K562 (cell line): ENCODE measurements around the gene UBXN2A. TPM values are rescaled to one million over a fixed set of nuclear protein-coding genes. Genes with fewer than 3 reads are reported as not detected.

Experiments used
- ARNT ChIP-seq, 2 experiments: fragments of 450-650 bp; IDR thresholded peaks; 2 replicates each; pipeline ENCODE4 v1.6.1; 2016; ENCODE audit warnings: mild to moderate bottlenecking in 1 of 2
- FIP1L1 ChIP-seq: fragments of 200-400 bp; formaldehyde crosslinking; IDR thresholded peaks from 2 replicates; pipeline ENCODE4 v1.6.1; 2018; ENCODE audit warnings: mild to moderate bottlenecking, low read depth, low read length; ENCODE audit not compliant: poor library complexity, severe bottlenecking
- GATA2 ChIP-seq: sonication (generic); formaldehyde crosslinking; IDR thresholded peaks from 2 replicates; pipeline ENCODE4 v1.4.0; 2020; ENCODE audit warnings: mild to moderate bottlenecking, missing genetic modification reagents
- GTF2E2 ChIP-seq: fragments of 200-800 bp; sonication (Bioruptor generic); IDR thresholded peaks from 2 replicates; pipeline ENCODE4 v1.6.1; 2016; ENCODE audit warnings: missing genetic modification characterization, missing compliant biosample characterization
- HMG20B ChIP-seq: fragments of 250-450 bp; sonication (Bioruptor Pico); IDR thresholded peaks from 2 replicates; pipeline ENCODE4 v1.5.0; 2021; ENCODE audit warnings: mild to moderate bottlenecking
- IRF2 ChIP-seq: sonication (generic); formaldehyde crosslinking; IDR thresholded peaks from 2 replicates; pipeline ENCODE4 v1.8.1; 2022; ENCODE audit warnings: mild to moderate bottlenecking, missing genetic modification reagents
- JUN ChIP-seq, 2 experiments: sonication (generic) in 1 of 2; formaldehyde crosslinking in 1 of 2; IDR thresholded peaks; 2 replicates each; pipeline versions ENCODE4 v1.6.1 to v1.8.0; 2012 to 2022; ENCODE audit warnings: borderline replicate concordance in 2 of 2, mild to moderate bottlenecking in 2 of 2, improper control_type of control experiment in 1 of 2, low read depth in 1 of 2, low read length in 1 of 2, missing genetic modification reagents in 1 of 2
- KHSRP ChIP-seq: fragments of 450-650 bp; IDR thresholded peaks from 2 replicates; pipeline ENCODE4 v1.6.1; 2017
- MCM3 ChIP-seq: fragments of 450-650 bp; IDR thresholded peaks from 2 replicates; pipeline ENCODE4 v1.6.1; 2016
- MCM7 ChIP-seq, 2 experiments: fragments of 450-650 bp; IDR thresholded peaks; 2 replicates each; pipeline ENCODE4 v1.6.1; 2016 to 2018
- MYC ChIP-seq, 2 experiments: fragments of 250-450 bp in 1 of 2; sonication (Bioruptor Pico) in 1 of 2; IDR thresholded peaks; 2 replicates each; pipeline versions ENCODE4 v1.5.1 to v1.6.1; 2012 to 2021; ENCODE audit warnings: low read depth in 2 of 2, borderline replicate concordance in 1 of 2, improper control_type of control experiment in 1 of 2, low read length in 1 of 2, mild to moderate bottlenecking in 1 of 2, moderate library complexity in 1 of 2
- OTX1 ChIP-seq: fragments of 450-650 bp; formaldehyde crosslinking; IDR thresholded peaks from 2 replicates; pipeline ENCODE4 v1.4.0; 2022; ENCODE audit warnings: mild to moderate bottlenecking
- SMAD3 ChIP-seq: fragments of 450-650 bp; formaldehyde crosslinking; conservative IDR thresholded peaks from 2 replicates; pipeline ENCODE4 v1.4.0; 2020; ENCODE audit warnings: mild to moderate bottlenecking
- SOX6 ChIP-seq: fragments of 450-650 bp; IDR thresholded peaks from 2 replicates; pipeline ENCODE4 v1.6.1; 2014; ENCODE audit warnings: mild to moderate bottlenecking
- SPI1 ChIP-seq: IDR thresholded peaks from 2 replicates; pipeline ENCODE4 v1.6.1; 2011; ENCODE audit warnings: low read depth, low read length, control low read depth, borderline replicate concordance
- TEAD2 ChIP-seq: fragments of 450-650 bp; IDR thresholded peaks from 2 replicates; pipeline ENCODE4 v1.6.1; 2016; ENCODE audit warnings: missing genetic modification characterization, control low read depth, missing compliant biosample characterization
- ZNF507 ChIP-seq: conservative IDR thresholded peaks from 2 replicates; pipeline ENCODE4 v1.6.1; 2017; ENCODE audit warnings: missing genetic modification characterization, missing compliant biosample characterization
- ZNF551 ChIP-seq: fragments of 250-450 bp; sonication (Bioruptor Pico); IDR thresholded peaks from 2 replicates; pipeline ENCODE4 v1.5.0; 2021; ENCODE audit warnings: mild to moderate bottlenecking, moderate library complexity
- ZNF668 ChIP-seq: fragments of 250-450 bp; sonication (Bioruptor Pico); IDR thresholded peaks from 2 replicates; pipeline ENCODE4 v1.8.0; 2022; ENCODE audit warnings: mild to moderate bottlenecking, inconsistent platforms
- polyA plus RNA-seq, 8 experiments: library from polyadenylated mRNA; depleted of rRNA in 4 of 8; stranded (reverse) in 5 of 8; unstranded in 3 of 8; fragments of >200 nt; fragmentation: Nextera tagmentation in 2 of 8; fragmentation: Illumina TruSeq in 1 of 8; extraction: Ambion mirVana in 2 of 8; extraction: Trizol in 1 of 8; gene quantifications; 2 replicates each; pipeline versions ENCODE4 v1.2.1 to v1.2.3, GENCODE V29; 2011 to 2014; ENCODE audit warnings: inconsistent platforms in 1 of 8, missing spikeins in 1 of 8
- total RNA-seq, 7 experiments: library from RNA; depleted of rRNA in 6 of 7; stranded (reverse); fragments of >200 nt in 6 of 7; fragmentation: Illumina TruSeq in 2 of 7; extraction: Trizol in 2 of 7; gene quantifications; 2 replicates each; pipeline versions ENCODE4 v1.2.1 to v1.2.3, GENCODE V29; 2011 to 2021; ENCODE audit warnings: low replicate concordance in 1 of 7
- TF ChIP-seq, protein P1 (sequence below): fragments of 450-650 bp; formaldehyde crosslinking; IDR thresholded peaks from 2 replicates; pipeline ENCODE4 v1.4.0; 2020; ENCODE audit warnings: mild to moderate bottlenecking, mixed read lengths
- TF ChIP-seq, protein P2 (sequence below), 2 experiments: fragments of 250-450 bp in 1 of 2; fragments of 450-650 bp in 1 of 2; sonication (Bioruptor Pico) in 1 of 2; IDR thresholded peaks; 2 replicates each; pipeline versions ENCODE4 v1.6.1 to v1.8.0; 2016 to 2021; ENCODE audit warnings: mild to moderate bottlenecking in 2 of 2, moderate library complexity in 2 of 2, missing compliant biosample characterization in 1 of 2, missing genetic modification characterization in 1 of 2
- TF ChIP-seq, protein P3 (sequence below), 2 experiments: IDR thresholded peaks; 2 replicates each; pipeline ENCODE4 v1.6.1; 2012; ENCODE audit warnings: improper control_type of control experiment in 2 of 2, low read depth in 2 of 2, low read length in 2 of 2, borderline replicate concordance in 1 of 2
- TF ChIP-seq, protein P4 (sequence below): sonication (generic); formaldehyde crosslinking; IDR thresholded peaks from 2 replicates; pipeline ENCODE4 v1.8.0; 2022; ENCODE audit warnings: missing genetic modification reagents, mild to moderate bottlenecking, moderate library complexity, borderline replicate concordance

The UBXN2A gene
- total and polyA plus RNA-seq, 9 of the 15 experiments (the other 6 are each of a cell fraction or from before 2014, with no cell fraction given): 3.4 to 25.6 (median 16.0) TPM

DNA sequence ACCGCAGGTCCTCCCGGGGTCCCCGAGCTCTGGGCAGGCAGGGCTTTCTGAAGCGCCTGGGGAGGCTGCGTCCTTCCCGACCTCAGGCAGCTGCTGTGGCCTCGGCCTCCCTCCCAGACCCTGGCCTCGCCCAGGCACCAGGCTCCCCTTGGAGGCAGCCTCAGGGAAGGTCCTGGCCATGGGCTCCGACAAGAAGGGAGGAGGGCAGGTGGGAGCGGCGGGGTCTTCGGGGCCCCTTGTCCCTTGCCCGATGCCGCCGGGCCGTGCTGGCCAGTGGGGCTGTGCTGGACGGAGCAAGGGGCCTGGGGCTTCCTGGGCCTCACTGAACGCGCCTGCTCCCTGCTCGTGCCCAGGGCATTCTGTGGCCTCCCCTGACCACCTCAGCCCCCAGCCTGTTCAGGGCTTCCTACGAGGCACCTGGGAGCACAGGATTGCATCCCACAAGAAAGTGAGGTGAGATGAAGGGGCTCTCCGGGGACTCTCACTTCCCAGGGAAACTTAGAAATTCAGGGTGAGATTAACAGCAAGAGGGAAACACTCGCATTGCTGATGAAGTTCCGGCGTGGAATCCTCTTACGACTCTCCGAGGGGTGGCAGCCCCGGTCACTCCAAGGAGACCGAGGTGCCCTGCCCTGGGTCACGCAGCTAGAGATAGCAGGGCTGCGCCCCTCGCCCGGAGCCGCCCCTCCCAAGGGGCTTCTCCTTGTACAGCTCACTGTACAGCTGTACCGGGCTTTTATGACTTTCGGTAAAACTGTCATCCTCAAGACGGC, 70.4 kb downstream of the UBXN2A start (continued):
- TF ChIP-seq JUN (IDR thresholded peaks at IDR 0.05; ENCODE audit: borderline replicate concordance, low read depth, low read length) (no peak), JUN (CRISPR knock-in tag; IDR thresholded peaks at IDR 0.05; ENCODE audit: borderline replicate concordance) (no peak; the same call in 1 of the 2 replicates), ZNF551 (CRISPR knock-in tag) (no peak), MCM3 (no peak), TEAD2 (no peak), ARNT (IDR thresholded peaks at IDR 0.05) (no peak), ZNF507 (tag) (no peak), IRF2 (CRISPR knock-in tag) (no peak), OTX1 (CRISPR knock-in tag) (no peak), SPI1 (no peak), SMAD3 (CRISPR knock-in tag) (no peak), MYC (IDR thresholded peaks at IDR 0.05; ENCODE audit: low read depth, low read length) (no peak), MYC (CRISPR knock-in tag; IDR thresholded peaks at IDR 0.05; ENCODE audit: borderline replicate concordance, low read depth) (0 out of 2 replicates have a peak, but pooled peaks have one; percentile 24), FIP1L1 (peak; percentile 20), GATA2 (no peak), KHSRP (no peak), ZNF668 (CRISPR knock-in tag) (no peak), SOX6 (no peak), GTF2E2 (tag) (no peak), HMG20B (CRISPR knock-in tag) (no peak), MCM7 (IDR thresholded peaks at IDR 0.05) (no peak)
- TF ChIP-seq, protein P1, sequence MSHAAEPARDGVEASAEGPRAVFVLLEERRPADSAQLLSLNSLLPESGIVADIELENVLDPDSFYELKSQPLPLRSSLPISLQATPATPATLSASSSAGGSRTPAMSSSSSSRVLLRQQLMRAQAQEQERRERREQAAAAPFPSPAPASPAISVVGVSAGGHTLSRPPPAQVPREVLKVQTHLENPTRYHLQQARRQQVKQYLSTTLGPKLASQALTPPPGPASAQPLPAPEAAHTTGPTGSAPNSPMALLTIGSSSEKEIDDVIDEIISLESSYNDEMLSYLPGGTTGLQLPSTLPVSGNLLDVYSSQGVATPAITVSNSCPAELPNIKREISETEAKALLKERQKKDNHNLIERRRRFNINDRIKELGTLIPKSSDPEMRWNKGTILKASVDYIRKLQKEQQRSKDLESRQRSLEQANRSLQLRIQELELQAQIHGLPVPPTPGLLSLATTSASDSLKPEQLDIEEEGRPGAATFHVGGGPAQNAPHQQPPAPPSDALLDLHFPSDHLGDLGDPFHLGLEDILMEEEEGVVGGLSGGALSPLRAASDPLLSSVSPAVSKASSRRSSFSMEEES (CRISPR knock-in tag): no peak
- TF ChIP-seq, protein P2, sequence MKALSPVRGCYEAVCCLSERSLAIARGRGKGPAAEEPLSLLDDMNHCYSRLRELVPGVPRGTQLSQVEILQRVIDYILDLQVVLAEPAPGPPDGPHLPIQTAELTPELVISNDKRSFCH (CRISPR knock-in tag; IDR thresholded peaks at IDR 0.05): no peak
- TF ChIP-seq, protein P2 (tag; IDR thresholded peaks at IDR 0.05): no peak
- TF ChIP-seq, protein P3, sequence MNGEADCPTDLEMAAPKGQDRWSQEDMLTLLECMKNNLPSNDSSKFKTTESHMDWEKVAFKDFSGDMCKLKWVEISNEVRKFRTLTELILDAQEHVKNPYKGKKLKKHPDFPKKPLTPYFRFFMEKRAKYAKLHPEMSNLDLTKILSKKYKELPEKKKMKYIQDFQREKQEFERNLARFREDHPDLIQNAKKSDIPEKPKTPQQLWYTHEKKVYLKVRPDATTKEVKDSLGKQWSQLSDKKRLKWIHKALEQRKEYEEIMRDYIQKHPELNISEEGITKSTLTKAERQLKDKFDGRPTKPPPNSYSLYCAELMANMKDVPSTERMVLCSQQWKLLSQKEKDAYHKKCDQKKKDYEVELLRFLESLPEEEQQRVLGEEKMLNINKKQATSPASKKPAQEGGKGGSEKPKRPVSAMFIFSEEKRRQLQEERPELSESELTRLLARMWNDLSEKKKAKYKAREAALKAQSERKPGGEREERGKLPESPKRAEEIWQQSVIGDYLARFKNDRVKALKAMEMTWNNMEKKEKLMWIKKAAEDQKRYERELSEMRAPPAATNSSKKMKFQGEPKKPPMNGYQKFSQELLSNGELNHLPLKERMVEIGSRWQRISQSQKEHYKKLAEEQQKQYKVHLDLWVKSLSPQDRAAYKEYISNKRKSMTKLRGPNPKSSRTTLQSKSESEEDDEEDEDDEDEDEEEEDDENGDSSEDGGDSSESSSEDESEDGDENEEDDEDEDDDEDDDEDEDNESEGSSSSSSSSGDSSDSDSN (IDR thresholded peaks at IDR 0.05; ENCODE audit: borderline replicate concordance in 1 of 2, low read depth in 2 of 2, low read length in 2 of 2): 0 out of 4 replicates have a peak, but pooled peaks have one; percentile 34 to 40
- TF ChIP-seq, protein P4, sequence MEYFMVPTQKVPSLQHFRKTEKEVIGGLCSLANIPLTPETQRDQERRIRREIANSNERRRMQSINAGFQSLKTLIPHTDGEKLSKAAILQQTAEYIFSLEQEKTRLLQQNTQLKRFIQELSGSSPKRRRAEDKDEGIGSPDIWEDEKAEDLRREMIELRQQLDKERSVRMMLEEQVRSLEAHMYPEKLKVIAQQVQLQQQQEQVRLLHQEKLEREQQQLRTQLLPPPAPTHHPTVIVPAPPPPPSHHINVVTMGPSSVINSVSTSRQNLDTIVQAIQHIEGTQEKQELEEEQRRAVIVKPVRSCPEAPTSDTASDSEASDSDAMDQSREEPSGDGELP (CRISPR knock-in tag): peak; percentile 29; the same call in 1 of the 2 replicates
